ENCODE measurements around the gene PELI2. TPM values are rescaled to one million over a fixed set of nuclear protein-coding genes. Genes with fewer than 3 reads are reported as not detected.

The PELI2 gene
- total RNA-seq, 1 experiment from 2014 or later, result 2.0 TPM

- no peaks in the 10 kb centered on the region for H3K9me2 ChIP-seq (ENCODE audit: insufficient read depth)
- BruUV-seq (replicated peaks), result no TSS peak
- H3K4me2 ChIP-seq (ENCODE audit: low read length), result no peak overlapping the region
- H4K20me1 ChIP-seq (ENCODE audit: insufficient read depth), result no peaks in the 10 kb centered on the region
- RAD21 ChIA-PET (ENCODE audit: low non-redundant PET in 1 of 2, low total read pairs in 2 of 2, uncharacterized antibody in 2 of 2, unreplicated experiment in 2 of 2), result interaction anchor here in 1 of 2 experiments (0.6 kb wide), 1 partner anchor 263 kb away, joined by 4 read pairs; no protein-coding TSS in a partner anchor
- H2AFZ ChIP-seq (ENCODE audit: low read depth, low read length, poor library complexity, severe bottlenecking), result no peak overlapping the region
- CTCF ChIA-PET, result no interaction called here
- POLR2A ChIA-PET, result interaction anchor here (0.7 kb wide), 1 partner anchor 1527 kb away, joined by 3 read pairs; no protein-coding TSS in a partner anchor
- no peaks in the 10 kb centered on the region for H3K36me3 ChIP-seq (ENCODE audit: control insufficient read depth in 1 of 2, insufficient read depth in 2 of 2, low read length in 2 of 2)
- DNase-seq (ENCODE audit: low read depth, low spot score), result no peak
- ATAC-seq, result no peak
- H3K4me1 ChIP-seq (ENCODE audit: control insufficient read depth in 1 of 2, insufficient read depth in 2 of 2, low read length in 2 of 2), result no peaks in the 10 kb centered on the region
- H3K27ac ChIP-seq (ENCODE audit: low read depth, low read length), result no peak overlapping the region
- H3K9ac ChIP-seq (ENCODE audit: low read length), result no peak overlapping the region
- TF ChIP-seq TCF7L2 (IDR thresholded peaks at IDR 0.05; ENCODE audit: borderline replicate concordance, extremely low read depth, insufficient read depth, insufficient read length) (no peak), ZBTB33 (IDR thresholded peaks at IDR 0.05; ENCODE audit: extremely low read depth, insufficient replicate concordance, low read length) (no peak), MAX (IDR thresholded peaks at IDR 0.05) (no peak), RAD21 (IDR thresholded peaks at IDR 0.05; ENCODE audit: low read depth) (no peak), FOSL1 (IDR thresholded peaks at IDR 0.05; ENCODE audit: low read depth) (no peak)
- peaks cover 78% of the 10 kb centered on the region for H3K27me3 ChIP-seq (ENCODE audit: insufficient read depth, low read length)
- intact Hi-C loops (cut with micrococcal nuclease), result no loop called here
- no peak overlapping the region for H3K4me3 ChIP-seq (replicated peaks in 1 of 2; ENCODE audit: low read depth in 1 of 2, low read length in 2 of 2)
- H3K79me2 ChIP-seq (ENCODE audit: insufficient read depth, low read length), result no peaks in the 10 kb centered on the region
- no peaks in the 10 kb centered on the region for H3K9me3 ChIP-seq (ENCODE audit: control insufficient read depth in 1 of 2, insufficient read depth in 1 of 2, low read depth in 1 of 2, low read length in 2 of 2)
Measured at GRCh38 chr14:56221382-56222128, 103.3 kb downstream of the PELI2 start.

GRCh38 chr14:56224229-56224628, 106.0 kb downstream of the PELI2 start:
- TF ChIP-seq SP1 (IDR thresholded peaks at IDR 0.05; ENCODE audit: low read depth), result no peak
- TF ChIP-seq EGR1 (IDR thresholded peaks at IDR 0.05; ENCODE audit: low read depth), result no peak
- no peak for TF ChIP-seq EZH2phosphoT487 (IDR thresholded peaks at IDR 0.05; ENCODE audit: borderline replicate concordance)
- no peak for TF ChIP-seq ZFX (IDR thresholded peaks at IDR 0.05)
- no peak for TF ChIP-seq ZNF274 (IDR thresholded peaks at IDR 0.05; ENCODE audit: low read depth, low read length)
- no peak for TF ChIP-seq POLR2AphosphoS5 (IDR thresholded peaks at IDR 0.05; ENCODE audit: low read depth, low read length)
- TF ChIP-seq CEBPB (IDR thresholded peaks at IDR 0.05; ENCODE audit: low read depth), result no peak
- no peak for TF ChIP-seq JUND (IDR thresholded peaks at IDR 0.05)
- H3K9me3 ChIP-seq (ENCODE audit: control insufficient read depth in 1 of 2, insufficient read depth in 1 of 2, low read depth in 1 of 2, low read length in 2 of 2), result no peaks in the 10 kb centered on the region
- H2AFZ ChIP-seq (ENCODE audit: low read depth, low read length, poor library complexity, severe bottlenecking), result no peak overlapping the region
- H3K79me2 ChIP-seq (ENCODE audit: insufficient read depth, low read length), result no peaks in the 10 kb centered on the region
- H3K4me1 ChIP-seq (ENCODE audit: control insufficient read depth in 1 of 2, insufficient read depth in 2 of 2, low read length in 2 of 2), result no peaks in the 10 kb centered on the region
- peaks cover 62% of the 10 kb centered on the region for H3K27me3 ChIP-seq (ENCODE audit: insufficient read depth, low read length)
- H3K4me2 ChIP-seq (ENCODE audit: low read length), result no peak overlapping the region
- ChIA-PET CTCF (no interaction called here), RAD21 (ENCODE audit: low non-redundant PET in 1 of 2, low total read pairs in 2 of 2, uncharacterized antibody in 2 of 2, unreplicated experiment in 2 of 2) (no interaction called here), POLR2A (no interaction called here)
- H4K20me1 ChIP-seq (ENCODE audit: insufficient read depth), result no peaks in the 10 kb centered on the region
- intact Hi-C loops (cut with micrococcal nuclease), result no loop called here
- BruUV-seq (replicated peaks), result no TSS peak
- no peaks in the 10 kb centered on the region for H3K36me3 ChIP-seq (ENCODE audit: control insufficient read depth in 1 of 2, insufficient read depth in 2 of 2, low read length in 2 of 2)
- ATAC-seq, result no peak
- no peak overlapping the region for H3K4me3 ChIP-seq (replicated peaks in 1 of 2; ENCODE audit: low read depth in 1 of 2, low read length in 2 of 2)
- no peaks in the 10 kb centered on the region for H3K9me2 ChIP-seq (ENCODE audit: insufficient read depth)
- DNase-seq (ENCODE audit: low read depth, low spot score), result no peak
- H3K9ac ChIP-seq (ENCODE audit: low read length), result no peak overlapping the region
- H3K27ac ChIP-seq (ENCODE audit: low read depth, low read length), result no peak overlapping the region
